GM06990 (cell line): ENCODE results near the gene KRT3.

ENCODE experiments used
- DNase-seq: peaks from one replicate; pipeline ENCODE4 v3.0.0-alpha.2; 2011; ENCODE audit not compliant: insufficient read length; ENCODE audit errors: extremely low read depth
- H3K27me3 ChIP-seq: replicated peaks from 2 replicates; pipeline ENCODE4 v1.6.0; 2011; ENCODE audit warnings: low read length; ENCODE audit not compliant: control insufficient read depth, insufficient read depth
- H3K36me3 ChIP-seq: 2 replicates; pipeline ENCODE4 v1.5.1; 2011; ENCODE audit warnings: low read length; ENCODE audit not compliant: control insufficient read depth, insufficient read depth
- H3K4me3 ChIP-seq: replicated peaks from 2 replicates; pipeline ENCODE4 v1.5.1; 2011; ENCODE audit warnings: low read depth, mild to moderate bottlenecking, control low read depth, low read length
- CTCF ChIP-seq: IDR thresholded peaks from 2 replicates; pipeline ENCODE4 v1.5.1; 2011; ENCODE audit warnings: low read length, control low read depth, mild to moderate bottlenecking, inconsistent platforms; ENCODE audit not compliant: insufficient read depth, poor library complexity, severe bottlenecking

KRT3 gene

GRCh38 chr12:52742196-52742580 is 53.7 kb downstream of the KRT3 start:
- no peak for DNase-seq
- Histone ChIP-seq H3K4me3 (no peak overlapping the region), H3K36me3 (no peaks in the 10 kb centered on the region), H3K27me3 (no peaks in the 10 kb centered on the region)
- TF ChIP-seq CTCF = no peak

- no peak for TF ChIP-seq CTCF
- Histone ChIP-seq H3K4me3 (no peak overlapping the region), H3K36me3 (no peaks in the 10 kb centered on the region), H3K27me3 (no peaks in the 10 kb centered on the region)
- no peak for DNase-seq
Measured at GRCh38 chr12:52741375-52742195, 54.3 kb downstream of the KRT3 start.

- no peaks in the 10 kb centered on the region for H3K36me3 ChIP-seq
- H3K4me3 ChIP-seq = no peak overlapping the region
- no peak for TF ChIP-seq CTCF
- no peak for DNase-seq
- H3K27me3 ChIP-seq = no peaks in the 10 kb centered on the region
Measured at GRCh38 chr12:52740584-52740983, 55.3 kb downstream of the KRT3 start.

GRCh38 chr12:52739963-52740362 is 56.0 kb downstream of the KRT3 start:
- Histone ChIP-seq H3K36me3 (no peaks in the 10 kb centered on the region), H3K27me3 (no peaks in the 10 kb centered on the region), H3K4me3 (no peak overlapping the region)
- TF ChIP-seq CTCF = no peak
- DNase-seq = no peak
